GM19324 (cell line): Measurements from ENCODE around the gene EGLN2.
A peak's percentile ranks its signal among the peaks of the same experiment; 100 is the strongest.
"Not testable (repeated sequence)": the region's sequence is repeated elsewhere in the genome, so short reads cannot be mapped to it uniquely, and the experiment has no call there.

ENCODE experiments used
- ATAC-seq: cut with Tn5 transposase; IDR thresholded peaks from one replicate; pipeline ENCODE4 v1.9.1; 2021; ENCODE audit warnings: mild to moderate bottlenecking, moderate library complexity; ENCODE audit not compliant: unreplicated experiment, low FRiP score

The EGLN2 gene

GRCh38 chr19:40798683-40799557 is at the start of gene EGLN2:
Gene EGLN2 (plus strand): TSS chr19:40799191. CDS start chr19:40800573, 1,382 bp downstream.
- peak; percentile 85 for ATAC-seq

- ATAC-seq = peak; percentile 86
Observed at GRCh38 chr19:40750058-40750873, 48.7 kb upstream of the EGLN2 start, which contains the start of gene ACTMAP. Gene ACTMAP (minus strand): TSS chr19:40750477. CDS start chr19:40749803, 674 bp downstream.

DNA sequence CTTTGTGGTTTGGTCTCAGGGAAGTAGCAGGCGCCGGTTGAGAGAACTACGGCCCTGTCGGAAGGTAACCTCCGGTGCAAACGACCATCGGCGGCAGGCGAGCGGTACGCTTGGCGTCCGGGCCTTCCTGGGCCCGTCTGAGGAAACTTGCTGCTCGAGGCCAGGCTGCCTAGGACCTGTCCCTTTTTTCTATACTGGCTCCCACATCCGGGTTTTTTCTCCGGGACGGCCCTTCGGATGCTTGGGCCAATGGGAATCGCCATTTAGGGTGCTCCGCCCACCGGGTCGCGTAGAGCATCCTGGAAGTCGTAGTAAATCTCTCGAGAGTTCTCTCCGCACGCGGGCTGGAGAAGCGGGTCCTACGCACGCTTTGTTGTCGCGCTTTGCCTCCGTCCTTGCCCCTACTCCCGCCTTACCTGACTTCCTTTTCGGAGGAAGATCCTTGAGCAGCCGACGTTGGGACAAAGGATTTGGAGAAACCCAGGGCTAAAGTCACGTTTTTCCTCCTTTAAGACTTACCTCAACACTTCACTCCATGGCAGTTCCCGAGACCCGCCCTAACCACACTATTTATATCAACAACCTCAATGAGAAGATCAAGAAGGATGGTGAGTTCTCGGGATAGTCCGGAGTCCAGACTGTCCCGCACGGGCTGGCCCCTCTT is 48.0 kb upstream of the EGLN2 start, which contains the start of gene SNRPA:
SNRPA (plus strand) TSS at position 330 of the 664 bp plus-strand sequence; CDS start at position 536, 206 bp downstream.
- ATAC-seq = peak; percentile 76

DNA sequence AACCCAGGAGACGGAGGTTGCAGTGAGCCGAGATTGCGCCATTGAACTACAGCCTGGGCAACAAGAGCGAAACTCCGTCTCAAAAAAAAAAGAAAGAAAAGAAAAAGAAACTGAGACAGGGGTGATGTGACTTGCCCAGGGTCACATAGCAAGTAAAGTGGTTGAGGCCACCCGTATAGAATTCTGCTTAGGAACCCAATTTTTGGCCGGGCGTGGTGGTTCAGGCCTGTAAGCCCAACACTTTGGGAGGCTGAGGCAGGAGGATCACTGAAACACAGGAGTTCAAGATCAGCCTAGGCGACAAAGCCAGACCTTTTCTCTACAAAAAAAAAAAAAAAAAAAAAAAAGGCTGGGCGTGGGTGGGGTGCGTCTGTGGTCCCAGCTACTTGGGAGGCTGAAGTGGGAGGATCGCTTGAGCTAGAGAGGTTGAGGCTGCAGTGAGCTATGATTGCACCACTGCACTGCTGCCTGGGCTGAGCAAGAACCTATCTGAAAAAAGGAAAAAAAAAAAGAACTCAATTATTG is 46.7 kb upstream of the EGLN2 start:
- no peak for ATAC-seq

DNA sequence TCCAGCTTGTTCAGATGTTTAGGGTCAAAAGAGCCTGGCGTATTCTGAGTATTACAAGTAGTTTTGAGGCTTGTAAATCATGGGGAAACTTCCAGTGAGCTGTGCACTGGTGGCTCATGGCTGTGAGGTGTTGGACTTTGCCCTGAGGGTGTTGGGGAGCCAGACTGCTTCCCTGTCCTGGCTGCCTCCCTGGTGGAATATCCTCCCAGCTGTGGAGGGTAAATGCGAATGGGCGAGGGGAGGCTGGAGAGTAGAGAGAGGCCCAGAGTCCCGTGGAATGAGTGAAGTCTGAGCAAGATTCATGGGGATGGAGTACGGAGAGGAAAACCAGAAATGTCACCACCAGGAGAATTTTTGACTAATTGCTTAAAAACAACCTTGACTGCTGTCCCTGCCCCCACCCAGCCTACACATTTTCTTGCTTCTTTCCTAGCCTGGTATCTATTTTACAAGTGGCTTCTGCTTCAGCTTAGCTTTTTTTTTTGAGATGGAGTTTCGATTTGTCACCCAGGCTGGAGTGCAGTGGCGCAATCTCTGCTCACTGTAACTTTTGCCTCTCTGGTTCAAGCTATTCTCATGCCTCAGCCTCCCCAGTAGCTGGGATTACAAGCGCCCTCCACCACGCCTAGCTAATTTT is 44.3 kb upstream of the EGLN2 start:
- ATAC-seq = no peak

GRCh38 chr19:40755248-40755624 is 43.8 kb upstream of the EGLN2 start:
- ATAC-seq = no peak

GRCh38 chr19:40755791-40756190 is 43.2 kb upstream of the EGLN2 start:
- ATAC-seq = no peak

- no peak for ATAC-seq
Observed at GRCh38 chr19:40756502-40757110, 42.4 kb upstream of the EGLN2 start.

DNA sequence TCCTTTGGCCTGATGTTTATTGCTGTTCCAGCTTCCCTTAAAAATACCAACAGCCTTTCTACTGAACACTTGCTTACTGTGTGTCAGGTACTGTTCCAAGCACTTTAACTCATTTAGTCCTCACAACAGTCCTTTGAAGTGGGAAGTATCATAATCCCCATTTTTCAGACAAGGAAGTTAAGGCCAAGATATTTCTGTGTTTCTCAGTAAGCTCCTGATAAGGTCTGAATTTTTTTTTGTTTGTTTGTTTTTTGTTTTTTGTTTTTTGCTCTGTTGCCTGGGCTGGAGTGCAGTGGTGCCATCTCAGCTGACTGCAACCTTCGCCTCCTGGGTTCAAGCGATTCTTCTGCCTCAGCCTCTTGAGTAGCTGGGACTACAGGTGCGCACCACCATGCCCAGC is 40.5 kb upstream of the EGLN2 start:
- no peak for ATAC-seq

DNA sequence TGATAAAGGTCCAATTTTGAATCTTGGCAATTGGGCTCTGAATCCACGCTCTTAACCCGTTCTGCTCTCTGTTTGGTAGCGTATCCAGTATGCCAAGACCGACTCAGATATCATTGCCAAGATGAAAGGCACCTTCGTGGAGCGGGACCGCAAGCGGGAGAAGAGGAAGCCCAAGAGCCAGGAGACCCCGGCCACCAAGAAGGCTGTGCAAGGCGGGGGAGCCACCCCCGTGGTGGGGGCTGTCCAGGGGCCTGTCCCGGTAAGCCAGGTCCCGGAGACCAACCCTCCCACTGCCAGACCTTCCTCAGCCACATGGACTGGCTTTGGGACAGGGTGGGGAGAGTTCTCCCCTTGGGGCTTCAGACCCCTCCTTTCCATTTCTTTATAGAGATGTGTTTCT is 39.6 kb upstream of the EGLN2 start:
- no peak for ATAC-seq

GRCh38 chr19:40762754-40763470 is 36.1 kb upstream of the EGLN2 start:
- ATAC-seq = no peak

DNA sequence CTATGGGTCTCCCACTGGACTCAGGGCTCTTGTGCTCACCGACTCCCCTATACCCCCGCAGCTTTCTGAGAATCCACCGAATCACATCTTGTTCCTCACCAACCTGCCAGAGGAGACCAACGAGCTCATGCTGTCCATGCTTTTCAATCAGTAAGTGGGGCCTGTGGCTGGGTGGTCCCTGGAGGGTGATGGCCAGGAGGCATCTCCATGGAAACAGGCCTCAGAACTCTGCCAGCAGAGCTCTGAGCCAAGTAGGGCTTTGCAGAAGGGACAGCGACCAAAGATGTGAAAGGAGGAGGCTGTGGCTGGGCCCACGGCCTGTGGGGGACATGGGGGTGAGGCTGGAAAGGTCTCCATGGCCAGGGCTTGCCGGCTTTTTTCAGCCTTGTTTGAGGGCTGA is 35.5 kb upstream of the EGLN2 start:
- ATAC-seq = no peak

DNA sequence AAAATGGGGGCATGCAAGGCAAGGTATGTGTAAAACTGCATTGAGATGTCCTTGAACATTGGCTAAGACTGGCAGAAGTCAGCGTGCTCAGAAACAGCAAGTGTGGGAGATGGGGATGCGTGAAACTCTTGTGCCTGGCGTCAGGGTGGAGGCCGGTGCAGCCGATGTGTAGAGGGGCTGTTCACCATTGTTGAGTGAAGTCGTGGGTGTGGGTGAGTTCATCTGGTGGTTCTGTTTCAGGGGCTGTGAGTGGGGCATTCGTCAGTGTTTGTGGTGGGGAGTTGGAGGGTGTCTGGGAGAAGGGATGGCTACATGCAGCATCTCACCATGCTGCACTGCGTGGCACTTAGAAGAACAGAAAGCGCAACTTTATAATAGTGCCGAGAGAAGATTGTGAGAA is 35.0 kb upstream of the EGLN2 start:
- no peak for ATAC-seq

- not testable (repeated sequence) for ATAC-seq
Observed at GRCh38 chr19:40766385-40766784, 32.6 kb upstream of the EGLN2 start.

DNA sequence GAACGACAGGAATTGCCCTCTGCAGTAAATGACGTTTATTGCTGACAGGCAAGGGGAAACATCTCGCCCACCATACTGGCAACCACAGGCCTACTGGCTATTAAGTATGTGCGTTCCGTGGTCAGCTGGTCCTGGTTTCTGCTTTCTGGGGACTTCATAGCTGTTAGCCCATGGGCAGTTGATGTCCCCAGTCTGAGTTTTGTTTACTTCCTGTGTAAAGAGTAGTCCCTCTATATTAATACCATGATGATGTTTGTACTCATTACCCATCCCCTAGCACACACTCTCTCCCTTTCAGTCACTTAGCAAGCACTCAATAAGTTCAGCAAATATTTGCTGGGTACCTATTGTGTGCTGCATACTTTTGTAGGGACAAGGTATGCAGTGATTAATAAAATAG is 30.1 kb upstream of the EGLN2 start:
- no peak for ATAC-seq

- ATAC-seq = not testable (repeated sequence)
Observed at GRCh38 chr19:40771101-40771862, 27.7 kb upstream of the EGLN2 start.

- no peak for ATAC-seq
Observed at GRCh38 chr19:40774916-40775631, 23.9 kb upstream of the EGLN2 start, which contains the start of gene MIA. Gene MIA (plus strand): TSS chr19:40775521. CDS start chr19:40775543, 22 bp downstream.

- ATAC-seq = no peak
Observed at GRCh38 chr19:40775632-40776022, 23.4 kb upstream of the EGLN2 start.
